HG02885 (cell line): ENCODE results near the gene ATP1B3.
"Not testable (repeated sequence)": the region's sequence is repeated elsewhere in the genome, so short reads cannot be mapped to it uniquely, and the experiment has no call there.

Experiments
- ATAC-seq: cut with Tn5 transposase; IDR thresholded peaks from one replicate; pipeline ENCODE4 v1.9.1; 2021; ENCODE audit warnings: mild to moderate bottlenecking; ENCODE audit not compliant: unreplicated experiment, poor library complexity

ATP1B3 gene

DNA sequence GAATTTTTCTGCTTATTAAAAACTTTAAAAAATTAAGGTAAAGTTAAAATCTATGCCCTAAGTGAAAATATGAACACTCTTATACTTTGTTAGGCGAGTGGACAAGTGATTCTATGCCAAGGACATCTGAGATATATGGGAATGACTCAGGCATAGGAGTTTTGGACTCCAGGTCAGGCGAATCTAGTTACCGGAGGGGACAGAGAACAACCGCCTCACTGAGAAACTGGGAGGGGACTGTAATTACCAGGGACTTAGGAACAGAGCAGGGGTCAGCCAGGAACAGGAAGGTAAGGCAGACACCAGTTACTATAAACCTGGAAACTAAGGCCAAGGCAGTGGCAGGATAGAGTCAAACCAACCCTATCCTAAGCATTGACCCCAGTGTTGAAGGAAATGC is 16.8 kb upstream of the ATP1B3 start:
- ATAC-seq = no peak

DNA sequence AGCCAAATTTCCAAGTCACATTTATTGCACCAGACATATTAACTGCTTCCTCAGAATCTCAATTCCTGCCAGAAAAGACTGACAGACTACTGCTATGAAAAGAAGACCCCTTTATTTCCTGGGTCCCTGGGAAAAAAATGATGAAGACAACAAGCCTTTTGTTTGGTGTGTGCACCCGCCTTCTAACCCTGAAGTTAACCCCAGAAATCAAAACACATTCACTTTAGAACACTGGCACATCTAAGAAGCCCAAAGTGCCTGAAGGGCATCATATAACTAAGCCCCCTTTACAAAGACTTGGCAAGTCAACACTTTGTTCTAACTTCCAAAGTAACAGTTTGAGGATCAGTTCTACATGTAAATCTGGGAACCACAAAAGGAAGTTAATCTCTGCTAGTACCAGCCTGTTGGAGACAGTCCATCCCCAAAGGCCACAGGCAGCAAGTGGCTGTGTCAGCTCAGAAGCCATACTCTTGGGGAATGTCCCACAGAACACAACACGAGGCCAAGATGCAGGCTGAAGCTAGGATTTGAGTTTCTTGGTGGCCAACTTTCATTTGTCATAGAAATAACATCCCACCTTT is 16.3 kb upstream of the ATP1B3 start:
- ATAC-seq = no peak

DNA sequence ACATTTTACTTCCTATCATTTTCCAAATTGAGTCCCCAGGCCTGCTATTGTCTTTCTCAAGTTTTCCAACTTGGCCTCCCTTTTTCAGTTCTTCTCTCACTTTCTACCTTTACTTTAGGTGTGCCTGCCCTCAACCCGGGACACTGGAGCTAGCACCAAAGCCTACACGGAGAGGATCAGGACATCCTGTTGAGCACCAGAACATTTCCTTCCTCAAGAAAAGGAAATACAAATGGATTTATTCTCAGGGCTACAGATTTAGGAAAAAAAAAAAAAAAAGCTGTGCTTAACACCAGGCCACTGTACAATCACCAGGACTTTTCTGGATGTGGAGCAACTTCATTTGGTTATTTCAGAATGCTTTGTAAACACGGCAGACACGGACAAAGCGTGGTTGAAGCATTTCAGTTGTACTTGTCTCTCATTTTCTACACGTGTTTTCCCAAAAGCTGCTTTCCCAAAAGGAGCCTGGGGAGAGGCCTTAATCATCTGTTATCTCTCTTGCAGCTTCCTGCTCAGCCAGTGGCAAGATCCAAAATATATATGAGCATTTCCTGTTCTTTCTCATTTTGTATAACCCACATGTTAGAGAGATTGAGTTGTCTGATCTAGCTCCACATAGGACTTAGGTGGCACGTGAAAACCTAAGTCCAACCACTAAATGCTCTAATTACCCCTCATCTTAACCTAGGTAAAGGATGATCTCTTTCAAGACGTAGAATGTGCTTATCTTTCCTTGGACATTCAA is 15.5 kb upstream of the ATP1B3 start:
- no peak for ATAC-seq

DNA sequence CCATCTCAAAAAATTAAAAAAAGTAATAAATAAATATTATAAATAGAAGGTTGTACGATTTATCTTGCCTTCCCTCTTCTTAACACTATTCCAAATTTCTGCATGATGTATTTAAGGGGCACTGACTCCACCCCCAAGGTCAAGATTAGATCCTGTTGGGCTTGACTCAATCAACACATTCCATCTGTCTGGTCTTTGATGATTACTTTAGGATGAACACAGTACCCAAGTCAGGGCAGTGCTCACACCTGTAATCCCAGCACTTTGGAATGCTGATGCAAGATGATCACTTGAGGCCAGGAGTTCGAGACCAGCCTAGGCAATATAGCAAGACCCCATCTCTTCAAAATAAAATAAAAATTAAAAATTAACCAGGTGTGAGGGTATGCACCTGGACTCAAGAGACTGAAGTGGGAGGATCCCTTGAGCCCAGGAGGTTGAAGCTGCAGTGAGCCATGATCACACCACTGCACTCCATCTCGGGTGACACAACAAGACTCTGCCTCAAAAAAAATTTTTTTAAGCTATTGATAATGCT is 14.1 kb upstream of the ATP1B3 start:
- ATAC-seq = no peak

DNA sequence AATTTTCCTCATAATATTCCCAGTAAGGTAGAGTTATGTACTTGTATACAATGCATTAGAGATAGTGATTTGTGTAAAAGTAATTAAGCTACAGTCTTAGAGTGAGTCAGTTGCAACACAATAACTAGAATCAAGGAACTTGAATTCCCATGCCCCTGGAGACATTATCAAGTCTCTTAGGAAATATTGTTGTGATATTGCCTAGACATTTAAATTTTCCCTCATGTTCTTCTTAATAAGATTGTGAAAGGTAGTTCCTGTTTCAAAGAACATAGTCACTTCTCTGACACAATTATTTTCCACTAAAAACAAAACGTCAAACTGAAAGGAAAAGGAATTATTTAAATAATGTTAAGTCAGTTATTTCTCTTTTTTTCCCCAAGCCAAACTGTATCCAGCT is 13.0 kb upstream of the ATP1B3 start:
- no peak for ATAC-seq

DNA sequence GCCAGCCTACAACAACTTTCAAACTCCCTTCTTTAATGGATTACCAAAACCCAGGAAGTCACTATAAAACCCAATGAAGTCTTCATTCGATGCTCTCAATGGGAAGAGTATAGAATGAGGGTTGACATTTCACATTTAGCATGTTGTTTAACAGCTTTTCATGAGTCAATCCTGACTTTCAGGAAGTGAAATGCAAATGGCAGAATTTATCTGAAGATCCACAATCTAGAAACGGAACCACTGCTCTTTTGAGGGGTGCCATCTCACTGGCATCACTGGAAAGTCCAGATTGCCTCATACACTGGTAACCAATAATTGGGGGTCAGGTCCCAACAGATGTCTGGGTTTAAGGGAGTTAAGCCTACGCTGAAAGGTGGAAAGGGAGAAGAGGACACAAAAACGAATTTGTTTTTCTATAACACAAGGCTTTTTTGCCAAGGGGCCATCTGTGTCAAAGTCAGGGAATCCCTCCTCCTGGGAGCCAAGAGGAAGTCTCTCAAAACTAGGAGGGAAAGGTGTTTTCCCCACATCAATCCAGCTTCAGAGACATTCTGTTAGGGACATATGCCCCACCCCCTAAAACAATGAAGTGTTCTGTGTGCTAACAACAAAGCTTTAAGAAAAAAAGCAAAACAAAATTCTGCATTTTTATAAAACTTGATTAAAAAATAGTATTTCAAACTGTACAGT is 12.0 kb upstream of the ATP1B3 start:
- no peak for ATAC-seq

DNA sequence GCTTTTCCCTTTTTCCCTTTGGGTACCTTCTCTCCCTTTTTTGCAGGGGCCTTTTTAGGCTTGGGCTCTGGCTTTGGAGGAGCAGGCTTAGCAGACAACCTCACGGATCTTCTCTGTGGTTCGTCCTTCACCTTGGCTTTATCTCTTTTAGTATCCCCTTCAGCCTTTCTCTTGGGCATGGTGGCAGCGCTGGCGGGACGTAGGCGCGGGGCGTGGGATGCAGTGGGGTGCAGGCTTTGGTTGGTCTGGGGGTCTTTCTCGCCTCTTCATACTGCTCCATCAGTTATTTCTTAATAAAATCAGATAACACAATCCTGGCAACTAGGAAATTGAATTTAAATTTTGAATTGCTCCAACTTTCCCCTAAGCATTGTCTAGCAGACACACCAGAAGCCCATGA is 11.3 kb upstream of the ATP1B3 start:
- no peak for ATAC-seq

DNA sequence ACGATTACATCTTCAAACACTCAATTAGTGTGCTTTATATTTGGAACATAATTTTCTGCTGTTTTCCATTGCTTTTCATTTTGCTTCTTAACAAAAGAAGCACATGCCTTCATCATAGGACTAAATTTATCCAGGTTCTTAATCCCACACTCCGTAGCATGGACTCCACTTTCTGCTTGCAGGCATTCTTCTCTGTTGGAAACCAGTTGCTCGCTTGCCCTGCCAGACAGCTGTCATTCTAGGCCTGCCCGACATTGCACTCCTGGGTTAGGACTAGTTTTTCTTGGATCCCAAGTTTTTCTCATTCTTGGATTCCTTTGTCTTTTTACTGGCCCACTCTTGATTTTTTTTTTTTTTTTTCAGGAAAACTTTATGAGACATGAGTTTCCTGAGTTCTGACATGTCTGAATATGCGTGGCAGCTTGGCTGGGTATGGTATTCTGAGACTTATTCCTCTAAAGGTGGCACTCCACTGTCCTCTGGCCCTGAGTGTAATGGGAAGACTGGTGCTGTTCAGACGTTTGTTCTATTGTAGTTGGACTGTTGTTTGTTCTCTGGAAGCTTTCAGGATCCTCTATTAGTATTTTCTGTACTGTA is 6.3 kb upstream of the ATP1B3 start:
- ATAC-seq = no peak

DNA sequence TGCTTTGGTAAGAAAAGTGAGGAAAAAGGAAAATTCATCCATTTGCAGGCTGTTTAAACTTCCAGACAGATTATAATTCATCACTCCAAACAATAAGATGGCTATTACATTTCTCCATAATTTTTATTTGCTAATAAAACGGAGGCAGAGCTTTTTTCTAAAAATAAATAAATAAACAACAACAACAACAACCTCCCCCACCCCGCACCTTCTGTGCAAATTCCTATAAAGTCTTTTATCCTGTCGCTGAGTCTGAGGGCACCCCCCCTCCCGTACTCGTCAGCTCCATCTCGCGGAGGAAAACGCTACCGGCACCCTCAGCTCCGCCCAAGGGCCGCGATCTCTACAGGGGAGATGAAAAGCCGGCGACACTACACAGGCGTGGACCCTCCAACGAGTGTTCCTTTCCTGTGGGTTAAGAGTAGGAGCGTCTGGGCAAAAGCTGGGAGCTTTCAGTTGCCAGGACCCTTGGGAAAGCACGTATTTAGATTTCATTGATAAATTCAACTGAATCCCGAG is 1.0 kb upstream of the ATP1B3 start:
- peak; percentile 58 for ATAC-seq

DNA sequence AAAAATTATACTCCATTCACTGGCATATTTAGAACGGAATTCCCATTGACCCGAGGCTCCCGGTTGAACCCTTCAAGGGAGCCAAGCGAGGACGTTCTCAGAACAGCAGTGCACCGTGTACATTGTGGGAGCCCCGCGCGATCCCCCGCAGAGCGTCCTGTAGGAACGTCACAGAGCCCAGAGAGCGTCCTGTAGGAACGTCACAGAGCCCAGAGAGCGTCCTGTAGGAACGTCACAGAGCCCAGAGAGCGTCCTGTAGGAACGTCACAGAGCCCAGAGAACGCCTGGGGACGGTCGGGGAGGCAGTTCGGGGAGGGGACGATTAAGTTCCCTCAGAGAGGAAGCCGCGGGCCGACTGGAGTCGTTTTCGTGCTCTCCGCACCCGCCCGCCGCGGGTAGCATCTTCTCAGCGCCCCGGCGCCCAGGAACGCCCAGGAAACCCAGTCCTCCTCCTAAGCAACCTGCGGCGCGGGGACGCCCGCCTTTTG is 506 bp upstream of the ATP1B3 start:
- ATAC-seq = peak; percentile 58

DNA sequence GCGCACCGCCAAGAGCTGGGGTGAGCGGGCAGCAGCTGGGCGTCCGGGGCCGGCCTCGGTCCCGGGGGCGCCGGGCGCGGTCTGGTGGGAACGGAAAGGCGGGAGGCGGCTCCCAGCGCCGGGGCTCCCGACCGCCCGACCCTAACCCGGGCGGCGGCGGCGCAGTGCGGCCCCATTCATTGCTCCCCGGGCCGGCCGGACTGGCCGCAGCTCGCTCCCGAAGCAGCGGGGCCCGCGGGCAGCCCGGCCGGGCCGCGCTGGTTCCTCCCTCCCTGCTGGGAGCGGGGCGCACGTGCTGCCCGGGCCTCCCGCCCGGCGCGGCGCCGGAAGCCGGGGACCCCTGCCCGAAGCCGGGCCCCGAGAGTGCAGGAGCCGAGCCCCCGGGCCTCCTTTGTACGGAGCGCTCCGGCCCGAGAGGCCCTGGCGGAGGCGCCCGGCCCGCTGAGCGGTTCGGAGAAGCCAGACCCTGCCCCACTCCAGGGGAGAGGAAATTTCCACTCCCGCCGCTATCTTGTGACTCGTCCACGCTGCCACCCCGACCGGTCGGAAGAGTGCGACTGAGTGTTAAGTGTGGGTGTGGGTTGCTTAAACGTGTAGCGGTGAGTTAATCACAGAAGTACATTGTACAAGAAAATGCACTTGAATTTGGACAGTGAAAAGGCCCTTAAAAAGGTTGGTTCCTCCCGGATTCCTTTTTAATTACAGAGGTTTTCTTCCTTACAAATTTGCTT is 613 bp downstream of the ATP1B3 start:
- peak; percentile 22 for ATAC-seq

DNA sequence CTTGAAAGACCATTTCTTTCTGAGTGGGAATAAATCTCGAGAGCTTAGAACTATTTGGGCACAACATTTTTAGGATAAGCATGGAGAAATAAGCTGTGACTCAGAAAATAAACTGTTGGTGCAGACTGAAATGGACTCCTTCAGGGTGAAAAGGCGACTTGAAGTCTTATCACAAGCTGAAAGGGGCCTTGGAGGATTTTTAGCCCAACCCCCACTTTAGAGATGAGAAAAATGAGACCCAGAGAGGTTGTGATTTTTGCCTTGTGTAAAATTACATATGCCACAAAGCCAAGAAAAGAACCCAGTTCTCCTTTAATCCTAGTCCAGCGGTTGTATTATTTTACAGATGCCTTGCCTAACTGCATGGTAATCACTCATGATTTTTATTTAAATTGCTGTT is 1.5 kb downstream of the ATP1B3 start:
- ATAC-seq = no peak

DNA sequence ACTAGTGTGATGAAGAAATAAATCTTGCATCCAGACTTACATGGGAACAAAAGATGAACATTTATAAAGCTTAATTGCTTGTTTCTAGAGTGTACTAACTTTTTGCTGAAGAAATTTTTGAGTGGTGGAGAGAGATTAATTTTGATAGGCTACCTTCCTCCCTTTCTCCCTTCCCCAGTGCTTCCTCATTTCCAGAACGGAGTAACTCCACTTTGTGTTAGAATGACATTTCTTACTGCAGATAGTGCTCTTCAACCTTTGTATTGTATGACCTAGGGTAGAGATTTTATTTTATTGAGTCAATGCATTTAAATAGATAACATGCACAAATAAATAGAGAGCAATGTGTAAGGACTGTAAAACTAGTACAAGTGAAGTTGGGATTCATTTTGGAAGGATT is 1.9 kb downstream of the ATP1B3 start:
- no peak for ATAC-seq

DNA sequence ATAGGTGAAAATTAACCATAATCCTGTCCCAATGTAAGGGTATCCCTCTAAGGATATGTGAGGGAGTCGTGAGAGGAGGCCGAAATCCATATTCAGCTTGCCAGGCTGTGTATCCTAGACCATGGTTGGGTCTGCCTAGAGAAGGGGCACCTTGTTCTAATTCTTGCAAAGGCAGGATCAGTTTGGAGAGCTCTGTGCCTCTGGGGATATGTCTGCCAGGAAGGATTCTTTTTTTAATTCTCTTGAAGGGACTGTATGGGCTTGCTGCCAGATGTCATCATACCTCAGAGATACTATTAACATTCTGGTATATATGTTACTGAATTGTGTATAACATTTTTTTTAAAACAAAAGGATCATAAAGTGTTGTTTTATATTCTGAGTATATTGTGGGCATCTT is 2.4 kb downstream of the ATP1B3 start:
- ATAC-seq = no peak

DNA sequence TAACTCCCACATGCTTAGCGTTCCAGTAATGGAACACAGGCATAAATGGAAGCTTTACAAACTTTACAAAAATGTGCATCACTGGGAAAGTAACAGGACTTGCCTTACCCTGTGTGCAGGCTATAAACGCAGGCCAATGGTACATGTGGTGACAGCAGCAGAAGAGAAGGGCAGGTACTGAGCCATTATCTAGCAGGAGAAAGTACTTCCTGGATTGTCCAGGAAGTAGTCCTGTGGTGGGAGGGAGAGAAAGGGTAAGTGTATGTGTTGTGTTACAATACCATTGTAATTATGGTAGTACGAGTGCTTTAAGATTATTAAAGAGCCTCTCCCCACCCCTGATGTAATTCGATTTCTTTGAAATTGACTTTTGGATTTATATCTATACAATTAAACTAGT is 5.3 kb downstream of the ATP1B3 start:
- ATAC-seq = no peak

DNA sequence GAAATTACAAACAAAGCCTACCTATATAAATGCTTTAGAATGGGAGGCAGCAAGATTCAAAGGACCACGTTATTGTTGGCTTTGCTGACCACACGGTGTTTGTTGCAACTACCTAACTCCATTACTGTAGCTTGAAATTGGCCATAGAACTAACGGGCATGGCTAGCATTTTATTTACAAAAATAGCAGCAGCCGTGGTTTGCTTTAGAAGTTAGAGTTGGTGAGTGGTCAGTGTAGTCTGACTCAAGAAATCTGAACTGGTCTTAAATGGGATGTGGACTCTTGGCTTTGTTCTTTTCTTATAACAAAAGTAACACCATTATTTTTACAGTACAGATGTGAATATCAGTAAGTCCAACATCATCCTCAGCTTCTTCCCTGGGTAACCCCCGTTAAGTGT is 10.6 kb downstream of the ATP1B3 start:
- ATAC-seq = no peak

DNA sequence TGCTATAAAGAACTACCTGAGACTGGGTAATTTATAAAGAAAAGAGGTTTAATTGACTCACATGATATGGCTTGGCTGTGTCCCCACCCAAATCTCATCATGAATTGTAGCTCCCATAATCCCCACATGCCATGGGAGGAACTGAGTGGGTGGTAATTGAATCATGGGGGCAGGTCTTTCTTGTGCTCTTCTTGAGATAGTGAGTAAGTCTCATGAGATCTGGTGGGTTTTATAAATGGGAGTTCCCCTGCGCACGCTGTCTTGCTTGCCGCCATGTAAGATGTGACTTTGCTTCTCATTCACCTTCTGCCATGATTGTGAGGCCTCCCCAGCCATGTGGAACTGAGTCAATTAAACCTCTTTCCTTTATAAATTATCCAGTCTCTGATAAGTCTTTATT is 12.1 kb downstream of the ATP1B3 start:
- not testable (repeated sequence) for ATAC-seq

DNA sequence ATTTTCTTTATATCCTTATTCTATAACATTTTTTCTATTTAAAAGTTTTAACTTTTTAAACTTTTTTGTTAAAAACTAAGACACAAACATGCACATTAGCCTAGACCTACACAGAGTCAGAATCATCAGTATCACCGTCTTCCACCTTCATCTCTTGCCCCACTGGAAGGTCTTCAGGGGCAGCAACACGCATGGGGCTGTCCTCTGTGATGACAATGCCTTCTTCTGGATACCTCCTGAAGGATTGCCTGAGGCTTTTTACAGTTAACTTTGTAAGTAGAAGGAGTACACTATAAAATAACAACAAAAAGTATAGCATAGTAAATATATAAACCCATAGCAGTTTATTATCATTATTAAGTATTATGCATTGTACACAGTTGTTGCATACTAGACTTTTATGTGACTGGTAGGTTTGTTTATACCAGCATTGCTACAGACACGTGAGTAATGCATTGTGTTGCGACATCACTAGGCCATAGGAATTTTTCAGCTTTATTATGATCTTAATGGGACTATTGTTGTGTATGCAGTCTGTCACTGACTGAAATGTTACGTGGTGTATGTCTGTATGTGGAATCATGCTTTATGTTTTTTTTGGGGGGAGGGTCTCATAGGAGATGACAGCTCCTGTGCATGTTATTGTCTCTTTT is 18.2 kb downstream of the ATP1B3 start:
- ATAC-seq = no peak

DNA sequence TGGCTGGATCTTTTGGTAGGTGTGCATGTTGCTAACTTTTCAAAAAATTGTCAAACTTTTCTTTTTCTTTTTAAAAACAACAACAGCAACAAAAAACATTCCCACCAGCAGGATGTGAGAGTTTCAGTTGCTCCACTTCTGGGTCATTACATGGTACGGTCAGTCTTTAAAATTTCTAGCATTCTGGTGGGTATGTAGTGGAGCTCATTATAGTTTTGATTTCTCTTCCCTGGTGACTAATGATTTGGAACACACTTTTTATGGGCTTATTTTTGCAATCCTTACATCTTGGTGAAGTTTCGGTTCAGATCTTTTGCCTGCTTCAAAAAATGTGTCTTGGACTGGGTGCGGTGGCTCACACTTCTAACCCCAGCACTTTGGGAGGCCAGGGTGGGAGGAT is 19.3 kb downstream of the ATP1B3 start:
- no peak for ATAC-seq

DNA sequence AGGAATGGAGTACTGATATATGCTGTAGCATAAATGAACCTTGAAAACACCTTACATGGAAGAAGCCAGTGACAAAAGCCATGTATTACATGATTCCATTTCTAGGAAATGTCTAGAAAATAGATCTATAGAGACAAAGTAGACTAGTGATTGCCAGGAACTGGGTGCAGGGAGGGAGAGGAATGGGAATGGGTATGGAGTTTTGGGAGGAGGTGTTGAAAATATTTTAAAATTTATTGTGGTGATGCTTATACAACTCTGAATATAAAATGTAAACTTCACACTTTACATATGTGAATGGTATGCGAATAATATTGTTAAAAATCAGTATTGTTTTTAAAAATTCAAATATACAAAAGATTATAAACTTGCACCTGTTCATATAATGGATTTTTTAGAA is 22.5 kb downstream of the ATP1B3 start:
- ATAC-seq = no peak
